SK-N-SH (cell line): ENCODE data around the gene RNF217. TPM values are rescaled to one million over a fixed set of nuclear protein-coding genes. Genes with fewer than 3 reads are reported as not detected.
"Not testable (repeated sequence)": the region's sequence is repeated elsewhere in the genome, so short reads cannot be mapped to it uniquely, and the experiment has no call there.

Experiments used
- CTCF ChIA-PET: fragments of 300-600, 350-600 bp; formaldehyde crosslinking; extraction: SDS; loops from one replicate; lab custom pipeline; 2021; lab: Yijun Ruan, JAX
- POLR2A ChIA-PET: fragments of 350-600 bp; sonication (Branson Sonifier 250); formaldehyde crosslinking; extraction: SDS; loops from one replicate; lab custom pipeline; 2020; ENCODE audit warnings: antibody characterized with exemption, inconsistent platforms; lab: Yijun Ruan, JAX
- DNase-seq: peaks from one replicate; pipeline ENCODE4 v3.0.0; 2012
- H2AFZ ChIP-seq: fragments of 200-600 bp; sonication (generic); 2 replicates; pipeline ENCODE4 v1.8.1; 2016; ENCODE audit warnings: antibody characterized with exemption, mild to moderate bottlenecking, low read depth
- H3F3A ChIP-seq: fragments of 200-600 bp; sonication (generic); replicated peaks from 2 replicates; pipeline ENCODE3; 2016; ENCODE audit warnings: antibody characterized with exemption, mild to moderate bottlenecking; ENCODE audit not compliant: insufficient read depth
- H3K27ac ChIP-seq, 2 experiments: fragments of 200-500 bp in 1 of 2; fragments of 200-600 bp in 1 of 2; sonication (Bioruptor generic) in 1 of 2; sonication (generic), shearing (Covaris generic) in 1 of 2; 2 replicates each; pipeline versions ENCODE4 v1.5.1 to v1.6.1; 2014 to 2016; ENCODE audit warnings: low read depth in 2 of 2, inconsistent platforms in 1 of 2, low read length in 1 of 2, mild to moderate bottlenecking in 1 of 2, mixed read lengths in 1 of 2
- H3K27me3 ChIP-seq: fragments of 200-600 bp; sonication (generic), shearing (Covaris generic); 2 replicates; pipeline ENCODE4 v1.6.1; 2016; ENCODE audit warnings: mixed run types; ENCODE audit not compliant: insufficient read depth
- H3K36me3 ChIP-seq, 2 experiments: fragments of 200-500 bp in 1 of 2; fragments of 200-600 bp in 1 of 2; sonication (Bioruptor generic) in 1 of 2; sonication (generic) in 1 of 2; replicated peaks in 1 of 2; 2 replicates each; pipeline versions ENCODE3 to v1.5.1; 2014 to 2016; ENCODE audit warnings: low read length in 1 of 2, mild to moderate bottlenecking in 1 of 2; ENCODE audit not compliant: insufficient read depth in 2 of 2, control insufficient read depth in 1 of 2
- H3K4me1 ChIP-seq, 2 experiments: fragments of 200-500 bp in 1 of 2; fragments of 200-600 bp in 1 of 2; sonication (Bioruptor generic) in 1 of 2; sonication (generic), shearing (Covaris generic) in 1 of 2; 2 replicates each; pipeline versions ENCODE4 v1.5.1 to v1.6.1; 2014 to 2016; ENCODE audit warnings: low read depth in 1 of 2, low read length in 1 of 2, mixed run types in 1 of 2; ENCODE audit not compliant: insufficient read depth in 2 of 2, control insufficient read depth in 1 of 2
- H3K4me2 ChIP-seq: fragments of 200-600 bp; sonication (generic), shearing (Covaris generic); 2 replicates; pipeline ENCODE4 v1.6.1; 2017; ENCODE audit warnings: mixed run types
- H3K4me3 ChIP-seq, 2 experiments: fragments of 200-500 bp in 1 of 2; fragments of 200-600 bp in 1 of 2; sonication (Bioruptor generic) in 1 of 2; sonication (generic), shearing (Covaris generic) in 1 of 2; 2 replicates each; pipeline versions ENCODE4 v1.5.1 to v1.8.1; 2014 to 2016; ENCODE audit warnings: low read depth in 2 of 2, inconsistent platforms in 1 of 2, low read length in 1 of 2, mild to moderate bottlenecking in 1 of 2, mixed read lengths in 1 of 2, moderate library complexity in 1 of 2
- H3K79me2 ChIP-seq: fragments of 200-600 bp; sonication (generic); 2 replicates; pipeline ENCODE4 v1.8.1; 2017; ENCODE audit warnings: mild to moderate bottlenecking; ENCODE audit not compliant: insufficient read depth
- H3K9ac ChIP-seq: fragments of 200-600 bp; sonication (generic); 2 replicates; pipeline ENCODE4 v1.6.1; 2017; ENCODE audit warnings: mixed run types
- H3K9me2 ChIP-seq: fragments of 200-600 bp; sonication (generic); 2 replicates; pipeline ENCODE4 v1.6.1; 2017; ENCODE audit warnings: mixed run types
- H3K9me3 ChIP-seq: fragments of 200-600 bp; sonication (generic); 2 replicates; pipeline ENCODE4 v1.6.1; 2017; ENCODE audit warnings: mixed run types, mild to moderate bottlenecking, moderate library complexity
- H4K20me1 ChIP-seq: fragments of 200-600 bp; sonication (generic); 2 replicates; pipeline ENCODE4 v1.6.1; 2017; ENCODE audit warnings: mild to moderate bottlenecking, mixed run types; ENCODE audit not compliant: insufficient read depth
- ELF1 ChIP-seq: IDR thresholded peaks from 2 replicates; pipeline ENCODE4 v1.4.0; 2012
- EP300 ChIP-seq, 2 experiments: IDR thresholded peaks; 2 replicates each; pipeline versions ENCODE4 v1.4.0 to v1.6.1; 2012; ENCODE audit warnings: borderline replicate concordance in 1 of 2, low read depth in 1 of 2, low read length in 1 of 2
- MEF2A ChIP-seq: IDR thresholded peaks from 2 replicates; pipeline ENCODE4 v1.4.0; 2012; ENCODE audit warnings: low read depth, borderline replicate concordance
- RAD21 ChIP-seq: IDR thresholded peaks from 2 replicates; pipeline ENCODE4 v1.6.1; 2012; ENCODE audit warnings: mild to moderate bottlenecking, low read length
- RCOR1 ChIP-seq: fragments of 150-350 bp; IDR thresholded peaks from 2 replicates; pipeline ENCODE4 v1.6.1; 2017; ENCODE audit warnings: antibody characterized with exemption, low read length
- RXRA ChIP-seq: IDR thresholded peaks from 2 replicates; pipeline ENCODE4 v1.4.0; 2012; ENCODE audit warnings: low read depth, mild to moderate bottlenecking, borderline replicate concordance
- TCF12 ChIP-seq: IDR thresholded peaks from 2 replicates; pipeline ENCODE4 v1.4.0; 2012
- YY1 ChIP-seq: IDR thresholded peaks from 2 replicates; pipeline ENCODE4 v1.4.0; 2012; ENCODE audit warnings: low read depth, mild to moderate bottlenecking
- WGBS: methylation state at CpG from one replicate; pipeline ENCODE4 v1.1.6; 2017; ENCODE audit warnings: low lambda C conversion rate; 5-methylcytosine and 5-hydroxymethylcytosine counted together
- polyA plus RNA-seq, 3 experiments: library from polyadenylated mRNA; depleted of rRNA; stranded (reverse); fragments of >200 nt; gene quantifications; 2 replicates each; pipeline ENCODE4 v1.2.3, GENCODE V29; 2012
- TF ChIP-seq, protein P1 (sequence below): IDR thresholded peaks from 2 replicates; pipeline ENCODE4 v1.4.0; 2012; ENCODE audit warnings: low read depth, borderline replicate concordance
- TF ChIP-seq, protein P2 (sequence below): IDR thresholded peaks from 2 replicates; pipeline ENCODE4 v1.4.0; 2012; ENCODE audit warnings: low read depth
- TF ChIP-seq, protein P3 (sequence below): IDR thresholded peaks from 2 replicates; pipeline ENCODE4 v1.6.1; 2012; ENCODE audit warnings: mild to moderate bottlenecking, low read depth, low read length, moderate library complexity
- TF ChIP-seq, protein P4 (sequence below): IDR thresholded peaks from 2 replicates; pipeline ENCODE4; 2012
- TF ChIP-seq, protein P5 (sequence below): fragments of 150-350 bp; IDR thresholded peaks from 2 replicates; pipeline ENCODE4 v1.6.1; 2016; ENCODE audit warnings: mild to moderate bottlenecking, low read depth, low read length

RNF217 gene
- polyA plus RNA-seq, 1 of the 3 experiments (the other 2 are of a cell fraction), result 0.28 TPM

DNA sequence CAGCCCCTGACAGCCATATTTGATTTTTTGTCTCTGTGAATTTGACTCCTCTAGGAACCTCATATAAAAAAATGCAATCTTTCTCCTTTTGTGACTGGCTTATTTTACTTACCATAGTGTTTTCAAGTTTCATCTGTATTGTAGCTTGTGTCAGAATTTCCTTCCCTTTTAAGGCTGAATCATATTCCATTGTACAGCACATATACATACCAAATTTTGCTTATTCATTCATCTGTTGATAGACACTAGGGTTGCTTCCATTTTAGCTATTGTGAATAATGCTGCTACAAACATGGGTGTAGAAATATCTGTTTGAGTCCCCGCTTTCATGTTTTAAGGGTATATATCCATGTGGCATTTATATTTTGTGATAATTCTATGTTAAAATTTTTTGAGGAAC is 49.2 kb upstream of the RNF217 start:
- H3F3A ChIP-seq, result no peaks in the 10 kb centered on the region
- H3K9ac ChIP-seq, result no peak overlapping the region
- no peaks in the 10 kb centered on the region for H3K36me3 ChIP-seq
- ChIA-PET POLR2A (no interaction called here), CTCF (no interaction called here)
- no peaks in the 10 kb centered on the region for H3K9me3 ChIP-seq
- H3K27ac ChIP-seq, result no peak overlapping the region
- H3K9me2 ChIP-seq, result no peaks in the 10 kb centered on the region
- H2AFZ ChIP-seq, result no peak overlapping the region
- no peak overlapping the region for H3K4me3 ChIP-seq
- H4K20me1 ChIP-seq, result no peaks in the 10 kb centered on the region
- no peaks in the 10 kb centered on the region for H3K4me1 ChIP-seq
- WGBS, result 11% methylated on average over 1 of the region's 1 CpG
- no peaks in the 10 kb centered on the region for H3K79me2 ChIP-seq
- H3K27me3 ChIP-seq, result no peaks in the 10 kb centered on the region
- H3K4me2 ChIP-seq, result no peak overlapping the region
- TF ChIP-seq MEF2A (no peak), RAD21 (no peak), ELF1 (no peak)
- DNase-seq, result no peak

DNA sequence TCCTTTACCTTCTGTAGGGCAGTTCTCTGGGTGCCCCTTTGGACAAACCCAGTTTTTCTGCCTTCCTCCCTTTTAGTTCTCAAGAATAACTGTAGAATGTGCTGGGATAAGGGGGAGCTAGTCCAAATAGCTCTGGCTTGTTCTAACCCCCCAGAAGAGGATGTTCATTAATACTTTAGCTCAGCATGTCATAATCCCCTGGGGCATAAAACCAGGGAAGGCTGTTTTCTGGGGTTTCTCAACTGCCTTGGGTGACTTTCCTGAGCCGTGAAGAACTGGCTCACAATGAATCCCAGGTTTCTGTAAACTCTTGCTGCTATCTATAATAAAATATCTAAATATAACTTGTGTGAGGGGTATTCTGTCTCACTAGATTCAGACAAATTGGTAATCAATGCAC is 44.5 kb upstream of the RNF217 start:
- Histone ChIP-seq H3K4me1 (no peaks in the 10 kb centered on the region), H3K4me3 (no peak overlapping the region), H3K27ac (no peak overlapping the region), H3K9me2 (no peaks in the 10 kb centered on the region), H3K4me2 (no peak overlapping the region), H3K27me3 (no peaks in the 10 kb centered on the region), H3F3A (no peaks in the 10 kb centered on the region), H3K36me3 (no peaks in the 10 kb centered on the region), H2AFZ (no peak overlapping the region), H3K79me2 (no peaks in the 10 kb centered on the region), H4K20me1 (no peaks in the 10 kb centered on the region), H3K9me3 (no peaks in the 10 kb centered on the region), H3K9ac (no peak overlapping the region)
- ChIA-PET POLR2A (no interaction called here), CTCF (no interaction called here)
- TF ChIP-seq, protein P1, sequence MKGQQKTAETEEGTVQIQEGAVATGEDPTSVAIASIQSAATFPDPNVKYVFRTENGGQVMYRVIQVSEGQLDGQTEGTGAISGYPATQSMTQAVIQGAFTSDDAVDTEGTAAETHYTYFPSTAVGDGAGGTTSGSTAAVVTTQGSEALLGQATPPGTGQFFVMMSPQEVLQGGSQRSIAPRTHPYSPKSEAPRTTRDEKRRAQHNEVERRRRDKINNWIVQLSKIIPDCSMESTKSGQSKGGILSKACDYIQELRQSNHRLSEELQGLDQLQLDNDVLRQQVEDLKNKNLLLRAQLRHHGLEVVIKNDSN, result no peak
- TF ChIP-seq RXRA, result no peak
- no peak for TF ChIP-seq YY1
- TF ChIP-seq, protein P2, sequence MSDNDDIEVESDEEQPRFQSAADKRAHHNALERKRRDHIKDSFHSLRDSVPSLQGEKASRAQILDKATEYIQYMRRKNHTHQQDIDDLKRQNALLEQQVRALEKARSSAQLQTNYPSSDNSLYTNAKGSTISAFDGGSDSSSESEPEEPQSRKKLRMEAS, result no peak
- TF ChIP-seq, protein P3, sequence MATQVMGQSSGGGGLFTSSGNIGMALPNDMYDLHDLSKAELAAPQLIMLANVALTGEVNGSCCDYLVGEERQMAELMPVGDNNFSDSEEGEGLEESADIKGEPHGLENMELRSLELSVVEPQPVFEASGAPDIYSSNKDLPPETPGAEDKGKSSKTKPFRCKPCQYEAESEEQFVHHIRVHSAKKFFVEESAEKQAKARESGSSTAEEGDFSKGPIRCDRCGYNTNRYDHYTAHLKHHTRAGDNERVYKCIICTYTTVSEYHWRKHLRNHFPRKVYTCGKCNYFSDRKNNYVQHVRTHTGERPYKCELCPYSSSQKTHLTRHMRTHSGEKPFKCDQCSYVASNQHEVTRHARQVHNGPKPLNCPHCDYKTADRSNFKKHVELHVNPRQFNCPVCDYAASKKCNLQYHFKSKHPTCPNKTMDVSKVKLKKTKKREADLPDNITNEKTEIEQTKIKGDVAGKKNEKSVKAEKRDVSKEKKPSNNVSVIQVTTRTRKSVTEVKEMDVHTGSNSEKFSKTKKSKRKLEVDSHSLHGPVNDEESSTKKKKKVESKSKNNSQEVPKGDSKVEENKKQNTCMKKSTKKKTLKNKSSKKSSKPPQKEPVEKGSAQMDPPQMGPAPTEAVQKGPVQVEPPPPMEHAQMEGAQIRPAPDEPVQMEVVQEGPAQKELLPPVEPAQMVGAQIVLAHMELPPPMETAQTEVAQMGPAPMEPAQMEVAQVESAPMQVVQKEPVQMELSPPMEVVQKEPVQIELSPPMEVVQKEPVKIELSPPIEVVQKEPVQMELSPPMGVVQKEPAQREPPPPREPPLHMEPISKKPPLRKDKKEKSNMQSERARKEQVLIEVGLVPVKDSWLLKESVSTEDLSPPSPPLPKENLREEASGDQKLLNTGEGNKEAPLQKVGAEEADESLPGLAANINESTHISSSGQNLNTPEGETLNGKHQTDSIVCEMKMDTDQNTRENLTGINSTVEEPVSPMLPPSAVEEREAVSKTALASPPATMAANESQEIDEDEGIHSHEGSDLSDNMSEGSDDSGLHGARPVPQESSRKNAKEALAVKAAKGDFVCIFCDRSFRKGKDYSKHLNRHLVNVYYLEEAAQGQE, result no peak
- no peak for TF ChIP-seq RAD21
- no peak for TF ChIP-seq EP300 (IDR thresholded peaks at IDR 0.05; ENCODE audit: borderline replicate concordance in 1 of 2, low read depth in 1 of 2, low read length in 1 of 2)
- TF ChIP-seq RCOR1, result no peak
- TF ChIP-seq TCF12, result no peak
- TF ChIP-seq, protein P4, sequence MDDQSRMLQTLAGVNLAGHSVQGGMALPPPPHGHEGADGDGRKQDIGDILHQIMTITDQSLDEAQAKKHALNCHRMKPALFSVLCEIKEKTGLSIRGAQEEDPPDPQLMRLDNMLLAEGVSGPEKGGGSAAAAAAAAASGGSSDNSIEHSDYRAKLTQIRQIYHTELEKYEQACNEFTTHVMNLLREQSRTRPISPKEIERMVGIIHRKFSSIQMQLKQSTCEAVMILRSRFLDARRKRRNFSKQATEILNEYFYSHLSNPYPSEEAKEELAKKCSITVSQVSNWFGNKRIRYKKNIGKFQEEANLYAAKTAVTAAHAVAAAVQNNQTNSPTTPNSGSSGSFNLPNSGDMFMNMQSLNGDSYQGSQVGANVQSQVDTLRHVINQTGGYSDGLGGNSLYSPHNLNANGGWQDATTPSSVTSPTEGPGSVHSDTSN, result no peak
- TF ChIP-seq, protein P5, sequence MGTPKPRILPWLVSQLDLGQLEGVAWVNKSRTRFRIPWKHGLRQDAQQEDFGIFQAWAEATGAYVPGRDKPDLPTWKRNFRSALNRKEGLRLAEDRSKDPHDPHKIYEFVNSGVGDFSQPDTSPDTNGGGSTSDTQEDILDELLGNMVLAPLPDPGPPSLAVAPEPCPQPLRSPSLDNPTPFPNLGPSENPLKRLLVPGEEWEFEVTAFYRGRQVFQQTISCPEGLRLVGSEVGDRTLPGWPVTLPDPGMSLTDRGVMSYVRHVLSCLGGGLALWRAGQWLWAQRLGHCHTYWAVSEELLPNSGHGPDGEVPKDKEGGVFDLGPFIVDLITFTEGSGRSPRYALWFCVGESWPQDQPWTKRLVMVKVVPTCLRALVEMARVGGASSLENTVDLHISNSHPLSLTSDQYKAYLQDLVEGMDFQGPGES, result no peak
- DNase-seq, result no peak
- 7% methylated on average over 1 of the region's 1 CpG for WGBS

DNA sequence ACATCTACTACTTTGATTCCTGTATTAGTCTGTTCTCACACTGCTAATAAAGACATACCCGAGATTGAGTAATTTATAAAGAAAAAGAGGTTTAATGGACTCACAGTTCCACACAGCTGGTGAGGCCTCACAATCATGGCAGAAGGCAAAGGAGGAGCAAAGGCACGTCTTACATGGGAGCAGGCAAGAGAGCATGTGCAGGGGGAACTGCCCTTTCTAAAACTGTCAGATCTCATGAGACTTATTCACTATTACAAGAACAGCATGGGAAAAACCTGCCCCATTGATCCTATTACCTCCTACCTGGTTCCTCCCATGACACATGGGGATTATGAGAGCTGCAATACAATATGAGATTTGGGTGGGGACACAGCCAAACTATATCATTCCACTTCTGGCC is 42.5 kb upstream of the RNF217 start:
- H3K9ac ChIP-seq, CTCF ChIA-PET, H3K79me2 ChIP-seq, H3K36me3 ChIP-seq, H3K9me3 ChIP-seq, H3K27ac ChIP-seq, H3K4me2 ChIP-seq, H3F3A ChIP-seq, H3K4me3 ChIP-seq, H2AFZ ChIP-seq, H3K9me2 ChIP-seq, H3K27me3 ChIP-seq, H4K20me1 ChIP-seq, DNase-seq, POLR2A ChIA-PET, H3K4me1 ChIP-seq: not testable (repeated sequence)
- 6% methylated on average over 2 of the region's 2 CpGs for WGBS
